ENCODE measurements around the gene BEND6.

BEND6 gene

DNA sequence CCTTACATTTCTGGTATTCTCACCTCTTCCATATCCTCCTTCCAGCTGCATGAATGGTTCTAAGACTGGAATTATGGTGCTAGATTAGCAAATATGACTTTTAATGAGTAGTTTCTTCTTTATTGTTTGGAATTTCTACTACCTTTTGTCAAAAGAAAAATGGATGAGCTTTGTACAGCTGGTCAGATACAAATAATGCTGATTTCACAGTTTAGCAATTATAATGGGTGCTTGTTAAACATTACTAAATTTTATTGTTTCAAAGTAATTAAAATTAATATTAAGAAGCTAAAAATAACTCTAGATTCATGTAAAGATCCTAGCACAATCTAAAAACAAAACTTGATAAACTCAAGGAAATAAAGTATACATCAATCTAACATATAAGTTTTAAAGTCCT, 32.3 kb upstream of the BEND6 start:
- Histone ChIP-seq H4K20me1 (ENCODE audit: insufficient read depth, low read length, poor library complexity, severe bottlenecking) (no peaks in the 10 kb centered on the region), H3K27me3 (ENCODE audit: insufficient read depth, low read length, poor library complexity, severe bottlenecking) (no peaks in the 10 kb centered on the region), H3K79me2 (ENCODE audit: insufficient read depth, low read length) (no peaks in the 10 kb centered on the region), H3K4me3 (ENCODE audit: low read length, poor library complexity, severe bottlenecking) (no peak overlapping the region), H3F3A (ENCODE audit: low read depth) (no peaks in the 10 kb centered on the region), H2AFZ (ENCODE audit: low read length) (no peak overlapping the region), H3K4me1 (ENCODE audit: insufficient read depth, low read length, poor library complexity, severe bottlenecking) (peaks cover 45% of the 10 kb centered on the region), H3K9me3 (ENCODE audit: insufficient read depth, low read depth, low read length) (no peaks in the 10 kb centered on the region), H3K4me2 (ENCODE audit: low read depth, low read length, poor library complexity, severe bottlenecking) (no peak overlapping the region), H3K36me3 (ENCODE audit: insufficient read depth, low read length) (no peaks in the 10 kb centered on the region), H3K9me2 (replicated peaks; ENCODE audit: low read depth, low read length) (no peaks in the 10 kb centered on the region), H3K9ac (ENCODE audit: low read depth, low read length, poor library complexity, severe bottlenecking) (no peak overlapping the region)
- TF ChIP-seq EZH2phosphoT487 (IDR thresholded peaks at IDR 0.05; ENCODE audit: borderline replicate concordance): no peak
- TF ChIP-seq, protein P1, sequence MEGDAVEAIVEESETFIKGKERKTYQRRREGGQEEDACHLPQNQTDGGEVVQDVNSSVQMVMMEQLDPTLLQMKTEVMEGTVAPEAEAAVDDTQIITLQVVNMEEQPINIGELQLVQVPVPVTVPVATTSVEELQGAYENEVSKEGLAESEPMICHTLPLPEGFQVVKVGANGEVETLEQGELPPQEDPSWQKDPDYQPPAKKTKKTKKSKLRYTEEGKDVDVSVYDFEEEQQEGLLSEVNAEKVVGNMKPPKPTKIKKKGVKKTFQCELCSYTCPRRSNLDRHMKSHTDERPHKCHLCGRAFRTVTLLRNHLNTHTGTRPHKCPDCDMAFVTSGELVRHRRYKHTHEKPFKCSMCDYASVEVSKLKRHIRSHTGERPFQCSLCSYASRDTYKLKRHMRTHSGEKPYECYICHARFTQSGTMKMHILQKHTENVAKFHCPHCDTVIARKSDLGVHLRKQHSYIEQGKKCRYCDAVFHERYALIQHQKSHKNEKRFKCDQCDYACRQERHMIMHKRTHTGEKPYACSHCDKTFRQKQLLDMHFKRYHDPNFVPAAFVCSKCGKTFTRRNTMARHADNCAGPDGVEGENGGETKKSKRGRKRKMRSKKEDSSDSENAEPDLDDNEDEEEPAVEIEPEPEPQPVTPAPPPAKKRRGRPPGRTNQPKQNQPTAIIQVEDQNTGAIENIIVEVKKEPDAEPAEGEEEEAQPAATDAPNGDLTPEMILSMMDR (conservative IDR thresholded peaks at IDR 0.05; ENCODE audit: low read length): no peak

DNA sequence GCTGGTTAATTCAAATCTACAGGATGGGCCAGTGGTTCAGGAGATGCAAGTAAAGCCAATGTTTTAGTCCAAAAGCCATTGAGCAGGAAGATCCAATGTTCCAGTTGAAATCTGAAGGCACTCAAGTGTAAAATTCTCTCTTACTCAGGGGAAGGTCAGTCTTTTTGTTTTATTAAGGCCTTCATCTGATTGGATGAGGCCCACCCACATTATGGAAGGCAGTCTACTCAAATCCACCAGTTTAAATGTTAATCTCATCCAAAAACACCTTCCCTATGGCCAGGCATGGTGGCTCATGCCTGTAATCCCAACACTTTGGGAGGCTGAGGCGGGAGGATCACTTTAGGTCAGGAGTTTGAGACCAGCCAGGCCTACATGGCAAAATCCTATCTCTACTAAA, 31.3 kb upstream of the BEND6 start:
- no peak overlapping the region for H3K4me2 ChIP-seq (ENCODE audit: low read depth, low read length, poor library complexity, severe bottlenecking)
- H3K4me3 ChIP-seq (ENCODE audit: low read length, poor library complexity, severe bottlenecking): no peak overlapping the region
- TF ChIP-seq, protein P1 (conservative IDR thresholded peaks at IDR 0.05; ENCODE audit: low read length): no peak
- no peak for TF ChIP-seq EZH2phosphoT487 (IDR thresholded peaks at IDR 0.05; ENCODE audit: borderline replicate concordance)
- H3K9me3 ChIP-seq (ENCODE audit: insufficient read depth, low read depth, low read length): no peaks in the 10 kb centered on the region
- peaks cover 46% of the 10 kb centered on the region for H3K4me1 ChIP-seq (ENCODE audit: insufficient read depth, low read length, poor library complexity, severe bottlenecking)
- no peaks in the 10 kb centered on the region for H3K9me2 ChIP-seq (replicated peaks; ENCODE audit: low read depth, low read length)
- no peaks in the 10 kb centered on the region for H3K27me3 ChIP-seq (ENCODE audit: insufficient read depth, low read length, poor library complexity, severe bottlenecking)
- no peaks in the 10 kb centered on the region for H3F3A ChIP-seq (ENCODE audit: low read depth)
- no peaks in the 10 kb centered on the region for H3K36me3 ChIP-seq (ENCODE audit: insufficient read depth, low read length)
- no peak overlapping the region for H3K9ac ChIP-seq (ENCODE audit: low read depth, low read length, poor library complexity, severe bottlenecking)
- H4K20me1 ChIP-seq (ENCODE audit: insufficient read depth, low read length, poor library complexity, severe bottlenecking): no peaks in the 10 kb centered on the region
- H3K79me2 ChIP-seq (ENCODE audit: insufficient read depth, low read length): no peaks in the 10 kb centered on the region
- H2AFZ ChIP-seq (ENCODE audit: low read length): no peak overlapping the region

DNA sequence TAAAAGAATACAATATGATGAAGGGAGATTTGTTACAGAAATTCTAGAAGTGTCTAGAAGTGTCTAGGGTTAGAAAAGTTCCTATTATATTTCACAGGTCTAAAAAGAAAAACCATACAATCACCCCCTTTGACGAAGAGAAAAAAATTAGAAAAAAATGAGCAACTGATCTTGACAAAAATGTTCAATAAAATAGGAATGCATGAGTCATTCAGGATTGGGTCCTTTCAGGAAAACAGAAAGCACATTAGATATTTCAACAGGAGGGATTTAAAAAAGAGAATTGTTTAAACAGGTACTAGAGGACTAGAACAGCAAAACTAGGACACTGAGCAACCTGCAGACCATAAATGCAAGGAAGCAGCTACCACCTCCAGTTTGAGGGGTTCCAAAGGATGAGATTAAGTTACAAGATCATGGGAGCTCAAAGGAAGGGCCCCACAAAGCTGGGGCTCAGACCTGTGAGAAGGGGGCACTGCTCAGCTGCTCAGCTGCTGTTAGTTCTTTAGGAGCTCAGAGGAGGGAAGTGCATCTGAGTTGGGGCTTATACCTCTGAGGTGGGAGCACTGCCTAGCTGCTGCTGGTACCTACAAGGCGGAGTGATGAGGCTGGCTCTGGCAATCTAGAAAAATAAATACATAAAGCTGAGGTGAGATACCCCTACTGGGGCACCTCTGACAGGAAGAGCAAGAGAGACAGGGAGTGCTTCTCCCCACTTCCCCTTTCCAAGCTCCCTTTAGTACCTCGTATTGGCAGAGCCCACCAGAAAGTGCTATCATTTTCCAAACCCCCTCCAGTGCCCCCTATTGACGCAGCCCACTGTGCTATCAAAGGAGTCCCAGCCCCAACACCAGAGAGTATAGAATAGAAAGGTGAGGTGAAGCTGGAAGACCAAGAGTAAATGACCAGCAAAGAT, 27.1 kb upstream of the BEND6 start:
- peak overlapping the region; percentile 44; the same call in 1 of the 2 replicates for H2AFZ ChIP-seq (ENCODE audit: low read length)
- H3K4me2 ChIP-seq (ENCODE audit: low read depth, low read length, poor library complexity, severe bottlenecking): peak overlapping the region; percentile 48
- TF ChIP-seq, protein P1 (conservative IDR thresholded peaks at IDR 0.05; ENCODE audit: low read length): peak; percentile 43
- no peak for TF ChIP-seq EZH2phosphoT487 (IDR thresholded peaks at IDR 0.05; ENCODE audit: borderline replicate concordance)
- no peaks in the 10 kb centered on the region for H3K9me3 ChIP-seq (ENCODE audit: insufficient read depth, low read depth, low read length)
- H3F3A ChIP-seq (ENCODE audit: low read depth): no peaks in the 10 kb centered on the region; the same call in 1 of the 2 replicates
- no peaks in the 10 kb centered on the region for H3K27me3 ChIP-seq (ENCODE audit: insufficient read depth, low read length, poor library complexity, severe bottlenecking)
- H3K4me3 ChIP-seq (ENCODE audit: low read length, poor library complexity, severe bottlenecking): no peak overlapping the region
- no peaks in the 10 kb centered on the region for H4K20me1 ChIP-seq (ENCODE audit: insufficient read depth, low read length, poor library complexity, severe bottlenecking)
- peaks cover 54% of the 10 kb centered on the region for H3K4me1 ChIP-seq (ENCODE audit: insufficient read depth, low read length, poor library complexity, severe bottlenecking)
- H3K36me3 ChIP-seq (ENCODE audit: insufficient read depth, low read length): no peaks in the 10 kb centered on the region
- H3K9me2 ChIP-seq (replicated peaks; ENCODE audit: low read depth, low read length): no peaks in the 10 kb centered on the region
- no peaks in the 10 kb centered on the region for H3K79me2 ChIP-seq (ENCODE audit: insufficient read depth, low read length)
- H3K9ac ChIP-seq (ENCODE audit: low read depth, low read length, poor library complexity, severe bottlenecking): peak overlapping the region; percentile 23
